Measurements from ENCODE around the gene PRPS1L1. TPM values are rescaled to one million over a fixed set of nuclear protein-coding genes. Genes with fewer than 3 reads are reported as not detected.

Gene PRPS1L1
- total and polyA plus RNA-seq, 10 of the 15 experiments (the other 5 are each of a cell fraction or from before 2014, with no cell fraction given) = not detected

- Histone ChIP-seq H3K79me2 (ENCODE audit: control insufficient read depth, insufficient read depth, low read length) (no peaks in the 10 kb centered on the region), H3K36me3 (ENCODE audit: control insufficient read depth in 2 of 2, insufficient read depth in 2 of 2, low read length in 1 of 2) (no peaks in the 10 kb centered on the region), H3K4me3 (no peak overlapping the region), H3K27ac (ENCODE audit: control insufficient read depth, insufficient read depth) (no peak overlapping the region), H2AFZ (ENCODE audit: control insufficient read depth, low read depth, low read length) (no peak overlapping the region), H4K20me1 (ENCODE audit: control insufficient read depth, insufficient read depth) (no peaks in the 10 kb centered on the region), H3K27me3 (replicated peaks in 1 of 2; ENCODE audit: control insufficient read depth in 2 of 2, insufficient read depth in 2 of 2, low read length in 1 of 2) (no peaks in the 10 kb centered on the region), H3K9me3 (replicated peaks; ENCODE audit: control insufficient read depth, insufficient read depth, low read length) (no peaks in the 10 kb centered on the region), H3K4me2 (ENCODE audit: control insufficient read depth, insufficient read depth) (no peak overlapping the region), H3K4me1 (ENCODE audit: control insufficient read depth, insufficient read depth, low read length) (no peaks in the 10 kb centered on the region), H3K9ac (ENCODE audit: control insufficient read depth, insufficient read depth, low read length) (no peak overlapping the region)
- 23% methylated on average over 3 of the region's 3 CpGs for WGBS (ENCODE audit: insufficient coverage, insufficient replicate concordance, low lambda C conversion rate, missing lambda C conversion rate)
- ChIA-PET POLR2A (no interaction called here), RAD21 (ENCODE audit: unreplicated experiment) (interaction anchor here (0.9 to 1.2 kb wide), 2 partner anchors 9 to 213 kb away, joined by 3 read pairs; no protein-coding TSS in a partner anchor), CTCF (interaction anchor here (3.3 kb wide), 1 partner anchor 212 kb away, joined by 16 read pairs; no protein-coding TSS in a partner anchor), SMC1A (ENCODE audit: uncharacterized antibody, unreplicated experiment) (interaction anchor here (0.9 to 1.2 kb wide), 3 partner anchors 8 to 213 kb away, joined by 3 to 5 read pairs (median 3); no protein-coding TSS in a partner anchor)
- DNase-seq (ENCODE audit: low read depth, low spot score) (no peak), FAIRE-seq (no peak), ATAC-seq (no peak)
- intact Hi-C loops (cut with micrococcal nuclease; ENCODE audit: unreplicated experiment) (no loop called here), in situ Hi-C loops (cut with MboI) (no loop called here)
- no peak for TF ChIP-seq RB1 (IDR thresholded peaks at IDR 0.05; ENCODE audit: borderline replicate concordance)
- no peak for TF ChIP-seq POU2F2 (IDR thresholded peaks at IDR 0.05; ENCODE audit: borderline replicate concordance, low read depth, low read length)
- TF ChIP-seq SUPT20H (IDR thresholded peaks at IDR 0.05; ENCODE audit: borderline replicate concordance, control insufficient read depth, low read depth, low read length) = no peak
- TF ChIP-seq STAT3 (IDR thresholded peaks at IDR 0.05; ENCODE audit: low read depth, low read length) = no peak
- no peak for TF ChIP-seq RAD51 (IDR thresholded peaks at IDR 0.05)
- no peak for TF ChIP-seq CEBPZ (IDR thresholded peaks at IDR 0.05; ENCODE audit: low read depth, low read length)
- no peak for TF ChIP-seq ZNF622 (IDR thresholded peaks at IDR 0.05)
- TF ChIP-seq ASH2L (IDR thresholded peaks at IDR 0.05; ENCODE audit: borderline replicate concordance, low read depth) = no peak
- no TSS peak for BruUV-seq (replicated peaks)
Measured at GRCh38 chr7:17983221-17984062, 44.2 kb downstream of the PRPS1L1 start.
